Right kidney (tissue), 9 donors: ENCODE results near the gene ZNF304.

Experiments
- DNase-seq: peaks from one replicate; pipeline ENCODE4 v3.0.0-alpha.2; 2016
- long read RNA-seq, 8 donors: transcript quantifications; one replicate each; lab custom pipeline, GENCODE V29; 2026

ZNF304 gene
- long read RNA-seq, donor 1, full-length matches to known transcripts = 6 of 6 reads
- long read RNA-seq, donor 1, partial matches to known transcripts = 0 of 6 reads
- long read RNA-seq, donor 1, other reads (novel, unspliced or antisense) = 0 of 6 reads
- long read RNA-seq, donor 2, full-length matches to known transcripts = 2 of 2 reads
- long read RNA-seq, donor 2, partial matches to known transcripts = 0 of 2 reads
- long read RNA-seq, donor 2, other reads (novel, unspliced or antisense) = 0 of 2 reads
- long read RNA-seq, donor 3, full-length matches to known transcripts = 1 of 1 reads
- long read RNA-seq, donor 3, partial matches to known transcripts = 0 of 1 reads
- long read RNA-seq, donor 3, other reads (novel, unspliced or antisense) = 0 of 1 reads
- long read RNA-seq, donor 4, full-length matches to known transcripts = 1 of 12 reads
- long read RNA-seq, donor 4, partial matches to known transcripts = 11 of 12 reads
- long read RNA-seq, donor 4, other reads (novel, unspliced or antisense) = 0 of 12 reads
- long read RNA-seq, donor 5, partial matches to known transcripts = 13 of 14 reads
- long read RNA-seq, donor 5, other reads (novel, unspliced or antisense) = 0 of 14 reads
- long read RNA-seq, donor 6, full-length matches to known transcripts = 4 of 13 reads
- long read RNA-seq, donor 6, partial matches to known transcripts = 9 of 13 reads
- long read RNA-seq, donor 6, other reads (novel, unspliced or antisense) = 0 of 13 reads
- long read RNA-seq, donor 7, full-length matches to known transcripts = 6 of 6 reads
- long read RNA-seq, donor 7, partial matches to known transcripts = 0 of 6 reads
- long read RNA-seq, donor 7, other reads (novel, unspliced or antisense) = 0 of 6 reads
- long read RNA-seq, donor 8 = 0 reads

GRCh38 chr19:57350877-57351805, at the start of gene ZNF304:
TSS of gene ZNF304 (plus strand) at chr19:57351271. CDS start at chr19:57351665, 394 bp downstream.
- peak; percentile 77 for DNase-seq

DNA sequence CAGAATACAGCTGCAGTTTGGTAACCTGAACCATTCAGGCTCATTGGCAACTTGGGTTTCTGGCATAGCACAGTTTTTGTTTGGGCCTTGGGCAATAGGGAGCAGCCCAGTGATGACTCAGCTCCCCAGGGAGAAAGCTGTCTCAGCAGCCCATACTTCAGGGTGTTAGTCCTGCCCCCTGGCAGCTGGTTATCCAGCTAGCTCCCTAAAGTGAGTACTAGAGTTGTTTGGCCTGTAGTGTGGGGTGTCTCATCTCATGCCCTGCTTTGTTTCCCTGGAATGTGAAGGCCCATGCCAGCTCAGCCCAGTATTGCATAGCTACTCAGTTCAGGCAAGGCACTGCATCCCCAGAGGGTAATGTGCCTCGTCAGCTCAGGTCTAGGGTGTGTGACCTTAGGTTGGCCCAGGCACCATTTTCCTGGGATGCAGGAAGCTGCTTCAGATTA, 49.0 kb upstream of the ZNF304 start:
- no peak for DNase-seq

- no peak for DNase-seq
These were observed 48.2 kb upstream of the ZNF304 start for GRCh38 chr19:57302727-57303401.

DNA sequence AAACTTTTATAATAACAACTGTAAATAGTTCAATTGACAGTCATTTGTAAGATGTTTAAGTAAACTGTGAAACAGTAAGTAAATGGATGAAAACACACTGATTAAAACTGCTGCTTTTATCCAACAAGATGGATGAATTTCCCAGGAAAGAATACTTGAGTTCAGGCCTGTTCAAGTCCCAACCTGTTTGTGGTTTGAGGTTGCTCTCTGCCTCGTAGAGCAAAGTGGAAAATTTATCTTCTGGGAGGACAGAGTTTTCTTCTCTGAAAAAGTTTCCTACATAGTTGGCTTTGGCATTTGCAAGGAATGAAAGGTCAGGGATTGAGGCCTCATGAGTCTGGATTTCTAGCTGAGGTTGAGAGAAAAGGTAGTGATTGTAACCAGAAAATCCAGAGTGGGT, 46.0 kb upstream of the ZNF304 start:
- no peak for DNase-seq

- DNase-seq = no peak
These were observed 42.6 kb upstream of the ZNF304 start for GRCh38 chr19:57308514-57308913.

GRCh38 chr19:57310792-57311191, 40.3 kb upstream of the ZNF304 start:
- no peak for DNase-seq

DNA sequence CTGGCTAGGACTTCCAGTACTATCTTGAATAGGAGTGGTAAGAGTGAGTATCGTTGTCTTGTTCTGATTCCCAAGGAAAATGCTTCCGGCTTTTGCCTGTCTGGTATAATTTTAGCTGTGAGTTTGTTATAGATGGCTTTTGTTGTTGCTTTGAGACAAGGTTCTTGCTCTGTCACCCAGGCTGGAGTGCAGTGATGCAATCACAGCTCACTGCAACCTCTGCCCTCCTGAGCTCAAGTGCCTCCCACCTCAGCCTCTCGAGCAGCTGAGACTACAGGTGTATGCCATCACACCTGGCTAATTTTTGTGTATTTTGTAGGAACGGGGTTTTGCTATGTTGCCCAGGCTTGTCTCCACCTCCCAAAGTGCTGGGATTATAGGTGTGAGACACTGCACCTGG, 36.9 kb upstream of the ZNF304 start:
- DNase-seq = no peak

DNA sequence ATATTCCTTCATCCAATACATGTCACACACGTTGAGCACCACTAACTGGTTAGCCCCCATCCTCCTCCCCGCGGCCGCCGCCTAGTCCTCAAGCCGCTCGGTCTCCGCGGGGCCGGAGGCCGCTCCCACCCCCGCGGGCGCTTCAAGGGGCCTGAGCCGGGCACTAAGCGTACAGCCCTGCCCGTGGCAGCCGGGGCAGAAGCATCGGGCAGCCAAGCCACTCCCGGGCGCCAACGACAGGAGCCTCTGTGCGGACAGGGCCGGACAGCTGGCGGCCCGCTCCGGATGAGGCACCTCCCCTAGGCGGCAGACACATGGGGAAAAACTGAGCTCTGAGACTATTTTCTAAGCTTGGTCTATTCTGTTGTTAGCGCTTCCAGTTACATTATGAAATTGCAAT, 33.6 kb upstream of the ZNF304 start:
- DNase-seq = peak; percentile 11

GRCh38 chr19:57319869-57320179, 31.2 kb upstream of the ZNF304 start:
- no peak for DNase-seq

GRCh38 chr19:57320180-57321084, 30.6 kb upstream of the ZNF304 start, which contains the start of gene ZNF543:
TSS of gene ZNF543 (plus strand) at chr19:57320472. CDS start at chr19:57320854, 382 bp downstream.
- peak; percentile 87 for DNase-seq

- DNase-seq = no peak
These were observed 30.0 kb upstream of the ZNF304 start for GRCh38 chr19:57321116-57321515.

GRCh38 chr19:57321751-57322150, 29.3 kb upstream of the ZNF304 start:
- DNase-seq = no peak

DNA sequence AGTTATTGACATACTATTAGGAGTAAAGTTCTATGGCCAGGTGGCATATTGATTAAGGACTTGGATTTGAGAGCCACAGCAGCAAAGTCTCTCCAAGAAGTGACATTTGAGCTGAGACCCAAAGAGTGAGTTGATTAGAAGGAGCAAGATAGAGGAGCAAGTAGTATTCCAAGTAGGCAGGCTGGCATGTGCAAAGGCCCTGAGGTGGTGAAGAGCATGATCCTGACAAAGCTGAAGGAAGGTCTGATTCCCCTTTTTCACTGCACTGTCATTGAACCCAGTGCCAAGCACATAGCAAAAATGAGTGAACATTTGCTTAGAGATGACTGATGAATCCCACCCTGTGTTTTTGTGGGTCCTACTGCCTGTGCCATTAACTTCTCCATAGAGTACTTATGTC, 26.1 kb upstream of the ZNF304 start:
- DNase-seq = no peak

DNA sequence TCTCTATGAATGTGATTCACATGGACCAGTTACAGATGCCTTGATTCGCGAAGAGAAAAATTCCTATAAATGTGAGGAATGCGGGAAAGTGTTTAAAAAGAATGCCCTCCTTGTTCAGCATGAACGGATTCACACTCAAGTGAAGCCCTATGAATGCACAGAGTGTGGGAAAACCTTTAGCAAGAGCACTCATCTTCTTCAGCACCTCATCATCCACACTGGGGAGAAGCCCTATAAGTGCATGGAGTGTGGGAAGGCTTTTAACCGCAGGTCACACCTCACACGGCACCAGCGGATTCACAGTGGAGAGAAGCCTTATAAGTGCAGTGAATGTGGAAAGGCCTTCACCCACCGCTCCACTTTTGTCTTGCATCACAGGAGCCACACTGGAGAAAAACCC, 23.1 kb upstream of the ZNF304 start:
- DNase-seq = no peak

GRCh38 chr19:57334191-57334590, 16.9 kb upstream of the ZNF304 start:
- DNase-seq = no peak

DNA sequence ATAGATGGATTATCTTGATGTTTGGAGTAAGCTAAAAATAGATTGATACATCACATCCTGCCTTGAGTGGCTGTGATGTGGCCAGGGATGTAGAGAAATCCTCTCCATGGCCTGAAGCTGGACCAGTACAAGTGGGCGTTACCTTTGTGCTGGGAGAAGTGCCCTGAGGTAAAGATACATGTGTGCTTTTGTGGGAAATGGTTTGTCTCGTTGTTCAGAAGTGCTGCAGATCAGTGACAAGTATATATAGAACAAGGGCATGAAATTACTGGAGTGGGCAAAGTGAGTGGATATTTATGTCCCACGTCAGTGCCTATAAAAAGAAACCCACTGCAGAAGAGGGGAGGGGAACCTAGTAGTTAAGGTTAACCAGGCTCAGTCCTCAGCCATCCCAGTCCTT, 12.2 kb upstream of the ZNF304 start:
- no peak for DNase-seq

- DNase-seq = no peak
These were observed 8.5 kb upstream of the ZNF304 start for GRCh38 chr19:57342582-57342981.

- DNase-seq = no peak
These were observed 2.9 kb upstream of the ZNF304 start for GRCh38 chr19:57348136-57348535.

- no peak for DNase-seq
These were observed 796 bp downstream of the ZNF304 start for GRCh38 chr19:57351867-57352266.

DNA sequence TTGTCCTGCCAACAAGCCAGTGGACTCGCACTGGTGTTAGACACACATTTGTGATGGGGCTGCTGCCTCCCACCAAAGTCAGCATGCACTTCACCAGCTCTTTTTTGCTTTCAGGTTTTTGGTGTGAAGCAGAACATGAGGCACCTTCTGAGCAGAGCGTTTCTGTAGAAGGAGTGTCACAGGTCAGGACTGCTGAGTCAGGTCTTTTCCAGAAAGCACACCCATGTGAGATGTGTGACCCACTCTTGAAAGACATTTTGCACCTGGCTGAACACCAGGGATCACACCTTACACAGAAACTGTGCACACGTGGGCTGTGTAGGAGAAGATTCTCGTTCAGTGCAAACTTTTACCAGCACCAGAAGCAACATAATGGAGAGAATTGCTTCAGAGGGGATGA, 4.8 kb downstream of the ZNF304 start:
- no peak for DNase-seq

DNA sequence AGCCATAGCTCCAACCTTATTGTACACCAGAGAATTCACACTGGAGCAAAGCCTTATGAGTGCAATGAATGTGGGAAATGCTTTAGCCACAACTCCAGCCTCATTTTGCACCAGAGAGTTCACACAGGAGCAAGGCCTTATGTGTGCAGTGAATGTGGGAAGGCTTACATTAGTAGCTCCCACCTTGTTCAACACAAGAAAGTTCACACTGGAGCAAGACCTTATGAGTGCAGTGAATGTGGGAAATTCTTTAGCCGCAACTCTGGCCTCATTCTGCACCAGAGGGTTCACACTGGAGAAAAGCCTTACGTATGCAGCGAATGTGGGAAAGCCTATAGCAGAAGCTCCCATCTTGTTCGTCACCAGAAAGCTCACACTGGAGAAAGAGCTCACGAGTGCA, 6.3 kb downstream of the ZNF304 start:
- DNase-seq = no peak
